A673 (cell line): ENCODE results near the gene ABI3BP. TPM values are rescaled to one million over a fixed set of nuclear protein-coding genes. Genes with fewer than 3 reads are reported as not detected.

Experiments used
- BruUV-seq: library from RNA; stranded (reverse); fragments of 400-500 nt; replicated peaks from 2 replicates; lab custom pipeline; 2021; lab: Mats Ljungman, UMichigan
- CTCF ChIA-PET: fragments of 300-600 bp; sonication (Branson Sonifier 250); formaldehyde crosslinking; loops from one replicate; lab custom pipeline; 2022; ENCODE audit warnings: antibody characterized with exemption; lab: Charles Lee
- POLR2A ChIA-PET: fragments of 300-600 bp; sonication (Branson Sonifier 250); formaldehyde crosslinking; loops from one replicate; lab custom pipeline; 2022; ENCODE audit warnings: antibody characterized with exemption; ENCODE audit not compliant: low non-redundant PET; lab: Charles Lee
- DNase-seq: peaks from one replicate; pipeline ENCODE4 v3.0.0-alpha.2; 2015; ENCODE audit warnings: low spot score
- H3K27ac ChIP-seq: fragments of 200-600 bp; sonication (generic); 2 replicates; pipeline ENCODE4 v1.5.1; 2016; ENCODE audit warnings: mixed run types, low read depth, mild to moderate bottlenecking, mixed read lengths, antibody characterized with exemption, low read length; ENCODE audit not compliant: poor library complexity, severe bottlenecking
- H3K27me3 ChIP-seq: fragments of 200-600 bp; sonication (generic); replicated peaks from 2 replicates; pipeline ENCODE4 v1.6.1; 2017; ENCODE audit warnings: mixed run types, low read depth, mild to moderate bottlenecking, mixed read lengths, antibody characterized with exemption, low read length; ENCODE audit not compliant: insufficient read depth, poor library complexity
- H3K36me3 ChIP-seq: fragments of 200-600 bp; sonication (generic); 2 replicates; pipeline ENCODE4 v1.6.1; 2016; ENCODE audit warnings: mixed run types, mild to moderate bottlenecking, mixed read lengths, antibody characterized with exemption, low read length; ENCODE audit not compliant: insufficient read depth, poor library complexity, severe bottlenecking
- H3K4me1 ChIP-seq: fragments of 200-600 bp; sonication (generic); 2 replicates; pipeline ENCODE4 v1.6.1; 2017; ENCODE audit warnings: mixed run types, mild to moderate bottlenecking, mixed read lengths, antibody characterized with exemption, low read length; ENCODE audit not compliant: insufficient read depth, poor library complexity, severe bottlenecking
- H3K4me3 ChIP-seq: fragments of 200-600 bp; sonication (generic); 2 replicates; pipeline ENCODE4 v1.5.1; 2016; ENCODE audit warnings: low read depth, mixed run types, mild to moderate bottlenecking, mixed read lengths, low read length; ENCODE audit not compliant: poor library complexity, severe bottlenecking
- H3K9me3 ChIP-seq: fragments of 200-600 bp; sonication (generic); 2 replicates; pipeline ENCODE4 v1.6.1; 2016; ENCODE audit warnings: mixed run types, low read depth, mild to moderate bottlenecking, mixed read lengths, antibody characterized with exemption, low read length; ENCODE audit not compliant: poor library complexity, severe bottlenecking
- CTCF ChIP-seq: fragments of 300-800, 200-600 bp; sonication (generic); conservative IDR thresholded peaks from 2 replicates; pipeline ENCODE4 v1.5.1; 2017; ENCODE audit warnings: low read depth, mild to moderate bottlenecking, antibody characterized with exemption, low read length, moderate library complexity, mixed read lengths
- EZH2 ChIP-seq: fragments of 200-600 bp; sonication (generic); IDR thresholded peaks from 2 replicates; pipeline ENCODE4 v1.6.1; 2017; ENCODE audit warnings: borderline replicate concordance, low read depth, mild to moderate bottlenecking, mixed read lengths, antibody characterized with exemption, low read length; ENCODE audit not compliant: poor library complexity, severe bottlenecking
- intact Hi-C: fragments of 100-400 bp; cut with micrococcal nuclease; formaldehyde crosslinking; loops from one replicate; pipeline ENCODE4 v1.10.0; 2022; ENCODE audit not compliant: unreplicated experiment
- total RNA-seq: library from RNA; stranded (reverse); gene quantifications from 2 replicates; pipeline ENCODE4 v1.2.3, GENCODE V29; 2021

The ABI3BP gene
- total RNA-seq, 1 experiment from 2014 or later: 5.2 TPM

GRCh38 chr3:100868894-100869293, 124.3 kb downstream of the ABI3BP start:
- Histone ChIP-seq H3K9me3 (no peaks in the 10 kb centered on the region), H3K27ac (no peak overlapping the region), H3K4me3 (no peak overlapping the region), H3K27me3 (no peaks in the 10 kb centered on the region), H3K4me1 (peaks cover 5% of the 10 kb centered on the region), H3K36me3 (no peaks in the 10 kb centered on the region)
- ChIA-PET CTCF (no interaction called here), POLR2A (no interaction called here)
- DNase-seq: no peak
- intact Hi-C loops: no loop called here
- BruUV-seq: no TSS peak
- no peak for TF ChIP-seq CTCF
- TF ChIP-seq EZH2: no peak

- Histone ChIP-seq H3K9me3 (no peaks in the 10 kb centered on the region), H3K27ac (no peak overlapping the region), H3K4me1 (peaks cover 5% of the 10 kb centered on the region), H3K36me3 (no peaks in the 10 kb centered on the region), H3K27me3 (no peaks in the 10 kb centered on the region), H3K4me3 (no peak overlapping the region)
- CTCF ChIA-PET: no interaction called here
- BruUV-seq: no TSS peak
- POLR2A ChIA-PET: no interaction called here
- DNase-seq: no peak
- TF ChIP-seq EZH2 (no peak), CTCF (no peak)
- intact Hi-C loops: no loop called here
Observed at GRCh38 chr3:100868096-100868495, 125.1 kb downstream of the ABI3BP start.

GRCh38 chr3:100865442-100865841, 127.8 kb downstream of the ABI3BP start:
- POLR2A ChIA-PET: no interaction called here
- no peak overlapping the region for H3K27ac ChIP-seq
- intact Hi-C loops: no loop called here
- no TSS peak for BruUV-seq
- no peak for DNase-seq
- CTCF ChIA-PET: no interaction called here
- H3K27me3 ChIP-seq: no peaks in the 10 kb centered on the region
- H3K4me1 ChIP-seq: peaks cover 5% of the 10 kb centered on the region
- H3K36me3 ChIP-seq: no peaks in the 10 kb centered on the region
- TF ChIP-seq CTCF (no peak), EZH2 (no peak)
- no peak overlapping the region for H3K4me3 ChIP-seq
- H3K9me3 ChIP-seq: no peaks in the 10 kb centered on the region
